OCI-LY7 (cell line): Measurements from ENCODE around the gene COX19. TPM values are rescaled to one million over a fixed set of nuclear protein-coding genes. Genes with fewer than 3 reads are reported as not detected.
A peak's percentile ranks its signal among the peaks of the same experiment; 100 is the strongest.

Source experiments
- BruUV-seq: library from RNA; stranded (reverse); fragments of 400-500 nt; replicated peaks from 2 replicates; lab custom pipeline; 2021; lab: Mats Ljungman, UMichigan
- CTCF ChIA-PET: fragments of 300-600 bp; sonication (Branson Sonifier 250); formaldehyde crosslinking; loops from one replicate; lab custom pipeline; 2022; ENCODE audit warnings: antibody characterized with exemption; ENCODE audit not compliant: unreplicated experiment; lab: Charles Lee
- POLR2A ChIA-PET: fragments of 300-600 bp; sonication (Branson Sonifier 250); formaldehyde crosslinking; loops from one replicate; lab custom pipeline; 2022; ENCODE audit warnings: antibody characterized with exemption; lab: Charles Lee
- DNase-seq: peaks from one replicate; pipeline ENCODE4 v3.0.0-alpha.2; 2015; ENCODE audit warnings: low spot score
- H2AFZ ChIP-seq: fragments of 200-600 bp; sonication (generic), shearing (Covaris generic); 2 replicates; pipeline ENCODE4 v1.6.1; 2014; ENCODE audit warnings: mild to moderate bottlenecking, antibody characterized with exemption, low read length, moderate library complexity
- H3K27ac ChIP-seq: fragments of 200-600 bp; sonication (generic); 2 replicates; pipeline ENCODE4 v1.5.1; 2014; ENCODE audit warnings: mixed run types, low read depth, mild to moderate bottlenecking, moderate library complexity, low read length, inconsistent platforms; ENCODE audit not compliant: poor library complexity, severe bottlenecking
- H3K36me3 ChIP-seq: fragments of 200-600 bp; sonication (generic); 2 replicates; pipeline ENCODE4 v1.6.1; 2014; ENCODE audit warnings: mild to moderate bottlenecking, antibody characterized with exemption, low read length, moderate library complexity, mixed read lengths; ENCODE audit not compliant: insufficient read depth
- H3K4me1 ChIP-seq: fragments of 200-600 bp; sonication (generic); 2 replicates; pipeline ENCODE4 v1.5.1; 2014; ENCODE audit warnings: mild to moderate bottlenecking, low read length; ENCODE audit not compliant: insufficient read depth, poor library complexity, severe bottlenecking
- H3K4me2 ChIP-seq: fragments of 200-600 bp; sonication (generic); 2 replicates; pipeline ENCODE4 v1.6.1; 2014; ENCODE audit warnings: mild to moderate bottlenecking, low read length
- H3K4me3 ChIP-seq: fragments of 200-600 bp; sonication (generic); 2 replicates; pipeline ENCODE4 v1.5.1; 2014; ENCODE audit warnings: mild to moderate bottlenecking, low read depth, low read length; ENCODE audit not compliant: poor library complexity, severe bottlenecking
- H3K79me2 ChIP-seq: fragments of 200-600 bp; sonication (generic); 2 replicates; pipeline ENCODE4 v1.6.1; 2016; ENCODE audit warnings: low read depth, mild to moderate bottlenecking, low read length, moderate library complexity, mixed read lengths; ENCODE audit not compliant: insufficient read depth
- H3K9me2 ChIP-seq: fragments of 200-600 bp; sonication (generic); 2 replicates; pipeline ENCODE4 v1.6.1; 2016; ENCODE audit warnings: mild to moderate bottlenecking, low read length, mixed read lengths; ENCODE audit not compliant: insufficient read depth
- H3K9me3 ChIP-seq: fragments of 200-600 bp; sonication (generic); 2 replicates; pipeline ENCODE4 v1.6.1; 2014; ENCODE audit warnings: mild to moderate bottlenecking, mixed run types, low read length, mixed read lengths
- H4K20me1 ChIP-seq: fragments of 200-600 bp; sonication (generic); 2 replicates; pipeline ENCODE4 v1.6.1; 2014; ENCODE audit warnings: mild to moderate bottlenecking, antibody characterized with exemption, low read length, moderate library complexity, mixed read lengths; ENCODE audit not compliant: insufficient read depth
- CTCF ChIP-seq: fragments of 200-600 bp; sonication (generic); conservative IDR thresholded peaks from 2 replicates; pipeline ENCODE4 v1.5.1; 2014; ENCODE audit warnings: mild to moderate bottlenecking, antibody characterized with exemption, low read length, moderate library complexity, mixed read lengths
- EZH2phosphoT487 ChIP-seq: fragments of 200-600 bp; sonication (generic); IDR thresholded peaks from 2 replicates; pipeline ENCODE4 v1.6.1; 2018; ENCODE audit warnings: low read depth, borderline replicate concordance, mild to moderate bottlenecking, mixed run types, antibody characterized with exemption, low read length, moderate library complexity, mixed read lengths
- intact Hi-C: fragments of 100-400 bp; cut with micrococcal nuclease; formaldehyde crosslinking; loops from one replicate; pipeline ENCODE4 v1.10.0; 2022; ENCODE audit not compliant: unreplicated experiment
- total RNA-seq, 2 experiments: library from RNA; depleted of rRNA in 1 of 2; stranded (reverse); fragments of >200 nt in 1 of 2; shearing (Covaris generic) in 1 of 2; gene quantifications; 2 replicates each; pipeline ENCODE4 v1.2.3, GENCODE V29; 2014 to 2022

Gene COX19
- total RNA-seq, 2 experiments from 2014 or later, result 23.2 to 43.1 TPM

GRCh38 chr7:922334-923107 is 52.8 kb downstream of the COX19 start:
- DNase-seq, result no peak
- H3K79me2 ChIP-seq, result no peaks in the 10 kb centered on the region
- no peaks in the 10 kb centered on the region for H3K9me3 ChIP-seq
- H3K36me3 ChIP-seq, result no peaks in the 10 kb centered on the region
- H3K4me3 ChIP-seq, result peak overlapping the region; percentile 59
- ChIA-PET CTCF (interaction anchor here (1.0 kb wide), 2 partner anchors 13 to 33 kb away, joined by 3 to 4 read pairs; no protein-coding TSS in a partner anchor), POLR2A (interaction anchor here (1.0 to 1.5 kb wide), 3 partner anchors 19 to 52 kb away, joined by 3 to 6 read pairs (median 4); no protein-coding TSS in a partner anchor)
- peak overlapping the region; percentile 66 for H2AFZ ChIP-seq
- intact Hi-C loops, result loop anchor here (1.0 to 5.0 kb wide), 3 partner anchors 28 to 255 kb away; no protein-coding TSS in a partner anchor
- TF ChIP-seq CTCF (no peak), EZH2phosphoT487 (no peak)
- peaks cover 33% of the 10 kb centered on the region for H3K4me1 ChIP-seq
- no peaks in the 10 kb centered on the region for H4K20me1 ChIP-seq
- H3K27ac ChIP-seq, result peak overlapping the region; percentile 72
- BruUV-seq, result no TSS peak
- H3K4me2 ChIP-seq, result peak overlapping the region; percentile 62
- no peaks in the 10 kb centered on the region for H3K9me2 ChIP-seq

GRCh38 chr7:921581-922333 is 53.6 kb downstream of the COX19 start:
- Histone ChIP-seq H2AFZ (no peak overlapping the region), H3K36me3 (no peaks in the 10 kb centered on the region), H3K4me3 (no peak overlapping the region), H3K4me1 (peaks cover 33% of the 10 kb centered on the region), H3K27ac (no peak overlapping the region), H3K9me2 (no peaks in the 10 kb centered on the region), H3K9me3 (no peaks in the 10 kb centered on the region), H3K4me2 (no peak overlapping the region), H4K20me1 (no peaks in the 10 kb centered on the region), H3K79me2 (no peaks in the 10 kb centered on the region)
- CTCF ChIA-PET, result no interaction called here
- POLR2A ChIA-PET, result no interaction called here
- TF ChIP-seq EZH2phosphoT487 (no peak), CTCF (no peak)
- no TSS peak for BruUV-seq
- DNase-seq, result no peak
- intact Hi-C loops, result loop anchor here (2.0 to 5.0 kb wide), 2 partner anchors 59 to 256 kb away; no protein-coding TSS in a partner anchor
